Ascending aorta (tissue), 2 donors: ENCODE data around the gene TEX2. TPM values are rescaled to one million over a fixed set of nuclear protein-coding genes. Genes with fewer than 3 reads are reported as not detected.

Source experiments
- DNase-seq, 2 donors: peaks; one replicate each; pipeline ENCODE4 v3.0.0-alpha.2; 2019; ENCODE audit warnings: low spot score in 2 of 2
- H3K27ac ChIP-seq, 2 donors: fragments of 200-600 bp; sonication (generic); one replicate each; pipeline ENCODE4 v1.5.1; 2016 to 2017; ENCODE audit warnings: mild to moderate bottlenecking in 1 of 2
- H3K27me3 ChIP-seq: fragments of 200-600 bp; sonication (generic); one replicate; pipeline ENCODE4 v1.5.1; 2017
- H3K36me3 ChIP-seq, 2 donors: fragments of 200-600 bp; sonication (generic); one replicate each; pipeline ENCODE4 v1.5.1; 2016
- H3K4me1 ChIP-seq, 2 donors: fragments of 200-600 bp; sonication (generic); one replicate each; pipeline ENCODE4 v1.5.1; 2016 to 2017; ENCODE audit warnings: mild to moderate bottlenecking in 1 of 2
- H3K4me3 ChIP-seq, 2 donors: fragments of 200-600 bp; sonication (generic); one replicate each; pipeline ENCODE4 v1.5.1; 2016 to 2017; ENCODE audit warnings: mild to moderate bottlenecking in 1 of 2
- H3K9me3 ChIP-seq, 2 donors: fragments of 200-600 bp; sonication (generic); one replicate each; pipeline ENCODE4 v1.5.1; 2016
- CTCF ChIP-seq, 3 experiments: fragments of 200-600 bp in 2 of 3; fragments of 450-650 bp in 1 of 3; sonication (generic) in 2 of 3; IDR thresholded peaks; one replicate each; pipeline ENCODE4 v1.5.1; 2016 to 2019; ENCODE audit warnings: antibody characterized with exemption in 3 of 3, mild to moderate bottlenecking in 1 of 3, moderate library complexity in 1 of 3
- intact Hi-C: fragments of 100-400 bp; cut with DNase I; formaldehyde crosslinking; loops from one replicate; pipeline ENCODE4 v1.15.1; 2023
- total RNA-seq: library from RNA; depleted of rRNA; stranded (reverse); fragments of >200 nt; gene quantifications from one replicate; pipeline ENCODE4 v1.1.0, GENCODE V29; 2016

Gene TEX2
- total RNA-seq, 1 donor from 2014 or later = 94.6 TPM

DNA sequence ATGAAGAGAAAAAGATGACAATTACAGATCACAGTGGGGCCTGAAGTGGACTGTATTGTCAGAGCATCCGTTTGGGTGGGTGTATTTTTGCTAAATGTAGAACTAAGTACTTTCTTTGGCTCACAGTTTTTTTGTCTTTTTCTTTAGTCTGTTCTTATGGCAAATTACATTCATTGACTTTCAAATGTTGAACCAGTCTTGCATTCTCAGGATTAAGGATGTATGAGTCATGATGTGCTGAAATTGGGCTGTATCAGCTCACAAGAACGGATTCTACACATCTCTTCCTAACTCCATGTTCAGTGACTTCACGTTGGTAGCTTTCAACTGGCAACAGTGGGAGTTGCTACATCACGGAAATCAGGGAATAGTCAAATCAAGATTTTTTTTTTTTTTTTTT is 66.5 kb downstream of the TEX2 start:
- no peak for DNase-seq
- Histone ChIP-seq H3K36me3 (peaks cover 5 to 11% of the 10 kb centered on the region in 2 donors), H3K4me3 (no peak overlapping the region), H3K4me1 (no peaks in the 10 kb centered on the region), H3K9me3 (peaks cover 0 to 9% of the 10 kb centered on the region in 2 donors), H3K27me3 (no peaks in the 10 kb centered on the region), H3K27ac (no peak overlapping the region)
- intact Hi-C loops = no loop called here
- no peak for TF ChIP-seq CTCF (IDR thresholded peaks at IDR 0.05)

DNA sequence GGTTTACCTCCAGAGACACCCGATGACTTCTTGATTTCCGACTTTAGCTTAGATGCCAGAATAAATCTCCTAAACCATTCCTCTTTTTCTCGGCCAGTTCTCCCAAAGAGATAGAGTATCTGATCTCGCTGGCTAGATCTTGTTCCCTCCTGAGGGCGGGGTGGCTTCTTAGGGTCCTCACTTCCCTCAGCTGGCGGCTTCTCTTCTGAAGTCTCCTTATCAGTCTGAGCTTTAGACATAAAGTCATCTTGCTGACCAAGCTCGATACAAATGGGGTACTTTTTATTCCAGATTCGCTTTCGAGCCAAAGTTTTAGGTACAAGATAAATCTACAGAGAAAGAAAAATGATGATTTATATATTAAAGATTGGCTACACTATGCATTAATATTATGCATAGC is 69.5 kb downstream of the TEX2 start:
- Histone ChIP-seq H3K27me3 (no peaks in the 10 kb centered on the region), H3K36me3 (peaks cover 5 to 13% of the 10 kb centered on the region in 2 donors), H3K4me3 (no peak overlapping the region), H3K4me1 (no peaks in the 10 kb centered on the region), H3K9me3 (peaks cover 0 to 9% of the 10 kb centered on the region in 2 donors), H3K27ac (no peak overlapping the region)
- intact Hi-C loops = no loop called here
- TF ChIP-seq CTCF (IDR thresholded peaks at IDR 0.05) = no peak
- DNase-seq = no peak

DNA sequence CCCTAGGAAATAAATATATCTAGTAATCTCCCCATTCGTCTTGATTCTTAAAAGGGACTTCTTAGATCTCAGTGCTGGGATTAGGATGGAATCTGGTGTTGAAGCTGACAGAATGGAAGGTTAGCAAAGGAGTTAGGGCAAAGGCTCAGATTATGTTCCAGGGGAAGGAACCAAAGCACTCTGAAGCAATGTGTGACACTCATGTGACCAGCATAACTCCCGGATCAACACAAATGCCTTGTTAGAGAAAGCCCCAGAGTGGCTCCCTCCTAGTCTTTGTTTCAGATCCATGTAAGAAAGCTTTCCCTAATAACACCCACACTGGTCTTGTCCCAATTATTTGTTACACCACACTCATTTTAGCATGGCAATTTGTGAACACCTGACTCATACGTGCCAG is 70.5 kb downstream of the TEX2 start:
- no peak for DNase-seq
- TF ChIP-seq CTCF (IDR thresholded peaks at IDR 0.05) = no peak
- H3K27me3 ChIP-seq = no peaks in the 10 kb centered on the region
- peaks cover 5 to 18% of the 10 kb centered on the region in 2 donors for H3K36me3 ChIP-seq
- H3K9me3 ChIP-seq = peaks cover 0 to 5% of the 10 kb centered on the region in 2 donors
- intact Hi-C loops = no loop called here
- H3K4me3 ChIP-seq = no peak overlapping the region
- H3K4me1 ChIP-seq = no peaks in the 10 kb centered on the region
- H3K27ac ChIP-seq = no peak overlapping the region

DNA sequence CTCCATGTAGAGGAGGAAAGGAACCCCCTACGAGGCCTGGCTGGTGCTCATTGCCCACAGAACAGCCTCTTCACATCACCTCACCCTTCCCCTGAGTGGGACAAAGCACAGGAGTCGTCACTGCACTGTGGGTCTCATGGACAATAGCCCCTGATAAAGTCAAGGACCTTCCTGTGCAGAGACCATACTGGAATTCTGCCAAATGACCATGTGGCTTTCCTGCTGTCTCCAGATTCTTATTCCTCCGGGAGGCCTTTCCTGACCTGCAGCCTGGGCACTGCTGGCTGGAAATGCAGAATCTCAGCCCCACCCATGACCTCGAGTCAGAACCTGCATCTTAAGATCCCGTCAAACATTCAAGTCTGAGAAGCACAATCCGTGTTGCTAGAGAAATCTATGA is 72.6 kb downstream of the TEX2 start:
- intact Hi-C loops = no loop called here
- no peak for TF ChIP-seq CTCF (IDR thresholded peaks at IDR 0.05)
- no peaks in the 10 kb centered on the region for H3K27me3 ChIP-seq
- DNase-seq = no peak
- H3K36me3 ChIP-seq = peaks cover 5 to 18% of the 10 kb centered on the region in 2 donors
- no peaks in the 10 kb centered on the region for H3K9me3 ChIP-seq
- H3K4me3 ChIP-seq = no peak overlapping the region
- H3K27ac ChIP-seq = no peak overlapping the region
- peaks cover 5% of the 10 kb centered on the region in 2 donors for H3K4me1 ChIP-seq

DNA sequence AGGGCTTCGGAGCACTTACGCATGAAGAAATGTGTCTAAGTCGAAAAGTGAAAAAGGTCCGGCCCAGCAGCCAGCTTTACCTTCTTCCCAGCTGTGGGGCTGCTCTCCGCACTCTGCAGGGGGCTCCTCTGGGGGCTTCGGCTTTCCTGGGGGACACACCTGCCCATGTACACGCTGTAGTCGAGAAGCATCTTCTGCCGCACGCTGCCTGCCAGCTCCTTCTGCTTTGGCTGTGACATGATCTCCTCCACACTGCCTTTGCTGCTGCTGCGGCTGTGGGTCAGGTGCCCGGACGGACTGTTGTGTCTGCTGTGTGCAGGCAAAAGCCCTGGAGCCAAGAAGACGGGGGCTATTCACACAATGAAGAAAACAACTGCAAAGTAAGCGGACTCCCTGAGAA is 75.0 kb downstream of the TEX2 start:
- Histone ChIP-seq H3K4me1 (peaks cover 5 to 10% of the 10 kb centered on the region in 2 donors), H3K27ac (no peak overlapping the region), H3K4me3 (no peak overlapping the region), H3K9me3 (no peaks in the 10 kb centered on the region), H3K27me3 (no peaks in the 10 kb centered on the region), H3K36me3 (peaks cover 4 to 13% of the 10 kb centered on the region in 2 donors)
- TF ChIP-seq CTCF (IDR thresholded peaks at IDR 0.05) = no peak
- intact Hi-C loops = no loop called here
- DNase-seq = no peak
